ENCODE measurements around the gene SLC24A4. TPM values are rescaled to one million over a fixed set of nuclear protein-coding genes. Genes with fewer than 3 reads are reported as not detected.

SLC24A4 gene
- total RNA-seq, 4 donors from 2014 or later = 0.81 to 3.6 (median 1.4) TPM

GRCh38 chr14:92386165-92386564 is 63.2 kb downstream of the SLC24A4 start:
- ATAC-seq = no peak
- Histone ChIP-seq H3K27me3 (no peaks in the 10 kb centered on the region), H3K36me3 (no peaks in the 10 kb centered on the region), H3K4me3 (no peak overlapping the region), H3K27ac (no peak overlapping the region), H3K9me3 (peaks cover 0 to 7% (median 0%) of the 10 kb centered on the region in 3 donors), H3K4me1 (no peaks in the 10 kb centered on the region)
- no peak for TF ChIP-seq POLR2A (IDR thresholded peaks at IDR 0.05)
- no peak for TF ChIP-seq POLR2AphosphoS5 (IDR thresholded peaks at IDR 0.05)
- no peak for TF ChIP-seq CTCF (IDR thresholded peaks at IDR 0.05)
- TF ChIP-seq EP300 (IDR thresholded peaks at IDR 0.05) = no peak
- 82 to 100% methylated on average over 3 of the region's 5 CpGs for WGBS, 2 donors (ENCODE audit: low coverage in 1 of 2)

- Histone ChIP-seq H3K27me3 (peaks cover 3% of the 10 kb centered on the region), H3K4me3 (no peak overlapping the region), H3K27ac (no peak overlapping the region), H3K9me3 (peaks cover 0 to 8% (median 0%) of the 10 kb centered on the region in 3 donors), H3K4me1 (no peaks in the 10 kb centered on the region), H3K36me3 (no peaks in the 10 kb centered on the region)
- WGBS, 2 donors (ENCODE audit: low coverage in 1 of 2) = 61 to 74% methylated on average over 3 to 6 of the region's 9 CpGs
- ATAC-seq = no peak
- no peak for TF ChIP-seq EP300 (IDR thresholded peaks at IDR 0.05)
Measured at GRCh38 chr14:92386637-92387036, 63.7 kb downstream of the SLC24A4 start.

- no peaks in the 10 kb centered on the region for H3K4me1 ChIP-seq
- H3K27me3 ChIP-seq = peaks cover 5% of the 10 kb centered on the region
- no peaks in the 10 kb centered on the region for H3K36me3 ChIP-seq
- WGBS, 2 donors (ENCODE audit: low coverage in 1 of 2) = 88 to 100% methylated on average over 1 of the region's 1 CpG
- H3K9me3 ChIP-seq = peaks cover 0 to 8% (median 0%) of the 10 kb centered on the region in 3 donors
- no peak overlapping the region for H3K4me3 ChIP-seq
- ATAC-seq = no peak
- TF ChIP-seq POLR2A (IDR thresholded peaks at IDR 0.05) (no peak), CTCF (IDR thresholded peaks at IDR 0.05) (no peak), POLR2AphosphoS5 (IDR thresholded peaks at IDR 0.05) (no peak), EP300 (IDR thresholded peaks at IDR 0.05) (no peak)
- H3K27ac ChIP-seq = no peak overlapping the region
Measured at GRCh38 chr14:92387578-92387977, 64.6 kb downstream of the SLC24A4 start.

- Histone ChIP-seq H3K27me3 (peaks cover 5% of the 10 kb centered on the region), H3K4me1 (no peaks in the 10 kb centered on the region), H3K4me3 (no peak overlapping the region), H3K27ac (no peak overlapping the region), H3K9me3 (peaks cover 0 to 8% (median 0%) of the 10 kb centered on the region in 3 donors), H3K36me3 (no peaks in the 10 kb centered on the region)
- TF ChIP-seq POLR2A (IDR thresholded peaks at IDR 0.05) (no peak), CTCF (IDR thresholded peaks at IDR 0.05) (no peak), EP300 (IDR thresholded peaks at IDR 0.05) (no peak), POLR2AphosphoS5 (IDR thresholded peaks at IDR 0.05) (no peak)
- no peak for ATAC-seq
- WGBS, 2 donors (ENCODE audit: low coverage in 1 of 2) = 70% methylated on average over 10 of the region's 12 CpGs; no CpG with 5 or more reads in 1 of the 2 donors
Measured at GRCh38 chr14:92389598-92390158, 66.7 kb downstream of the SLC24A4 start.

GRCh38 chr14:92391726-92392125 is 68.8 kb downstream of the SLC24A4 start:
- no peak for ATAC-seq
- H3K36me3 ChIP-seq = no peaks in the 10 kb centered on the region
- H3K27ac ChIP-seq = no peak overlapping the region
- TF ChIP-seq EP300 (IDR thresholded peaks at IDR 0.05) (no peak), CTCF (IDR thresholded peaks at IDR 0.05) (no peak), POLR2A (IDR thresholded peaks at IDR 0.05) (no peak), POLR2AphosphoS5 (IDR thresholded peaks at IDR 0.05) (no peak)
- no peak overlapping the region for H3K4me3 ChIP-seq
- H3K4me1 ChIP-seq = no peaks in the 10 kb centered on the region
- H3K27me3 ChIP-seq = peaks cover 5% of the 10 kb centered on the region
- 40 to 90% methylated on average over 2 of the region's 10 CpGs for WGBS, 2 donors (ENCODE audit: low coverage in 1 of 2)
- H3K9me3 ChIP-seq = peaks cover 0 to 8% (median 0%) of the 10 kb centered on the region in 3 donors
